ENCODE measurements around the gene HES7.
A peak's percentile ranks its signal among the peaks of the same experiment; 100 is the strongest.

- peak in 2 of 4 experiments; percentile 12 to 20 for TF ChIP-seq CTCF (IDR thresholded peaks at IDR 0.05)
- peak; percentile 30 for TF ChIP-seq POLR2AphosphoS5 (IDR thresholded peaks at IDR 0.05)
These were observed 5.7 kb downstream of the HES7 start, which contains the start of gene ALOXE3 for GRCh38 chr17:8117980-8118768.
